CD14-positive monocyte (primary cell): ENCODE measurements around the gene DDX60. TPM values are rescaled to one million over a fixed set of nuclear protein-coding genes. Genes with fewer than 3 reads are reported as not detected.
"Not testable (repeated sequence)": the region's sequence is repeated elsewhere in the genome, so short reads cannot be mapped to it uniquely, and the experiment has no call there.

Experiments used
- DNase-seq, 3 donors: peaks; one replicate each; pipeline ENCODE4 v3.0.0-alpha.2; 2011 to 2022
- H2AFZ ChIP-seq: 2 replicates; pipeline ENCODE4 v1.6.0; 2012; ENCODE audit warnings: mild to moderate bottlenecking, low read depth, low read length, inconsistent platforms; ENCODE audit not compliant: insufficient read depth, poor library complexity, severe bottlenecking
- H3K27ac ChIP-seq, 2 donors: 1 replicate in 1 of 2; 2 replicates in 1 of 2; pipeline ENCODE4 v1.5.1; 2012 to 2013; ENCODE audit warnings: low read length in 2 of 2, control low read depth in 1 of 2, inconsistent platforms in 1 of 2, low read depth in 1 of 2, mild to moderate bottlenecking in 1 of 2
- H3K27me3 ChIP-seq, 2 donors: one replicate each; pipeline versions ENCODE4 v1.6.0 to v1.6.1; 2011 to 2013; ENCODE audit warnings: low read length in 2 of 2; ENCODE audit not compliant: control insufficient read depth in 2 of 2, insufficient read depth in 2 of 2
- H3K36me3 ChIP-seq, 2 donors: replicated peaks in 1 of 2; 1 replicate in 1 of 2; 2 replicates in 1 of 2; pipeline versions ENCODE4 v1.5.1 to v1.6.1; 2012 to 2013; ENCODE audit warnings: low read length in 2 of 2, control low read depth in 1 of 2, inconsistent platforms in 1 of 2, mild to moderate bottlenecking in 1 of 2; ENCODE audit not compliant: insufficient read depth in 2 of 2, control insufficient read depth in 1 of 2
- H3K4me1 ChIP-seq, 2 donors: 1 replicate in 1 of 2; 2 replicates in 1 of 2; pipeline versions ENCODE4 v1.5.1 to v1.6.1; 2012 to 2013; ENCODE audit warnings: low read length in 2 of 2, control low read depth in 1 of 2, inconsistent platforms in 1 of 2, mild to moderate bottlenecking in 1 of 2, moderate library complexity in 1 of 2; ENCODE audit not compliant: insufficient read depth in 2 of 2, control insufficient read depth in 1 of 2
- H3K4me2 ChIP-seq: replicated peaks from 2 replicates; pipeline ENCODE3; 2012; ENCODE audit warnings: low read length, moderate library complexity, mild to moderate bottlenecking; ENCODE audit not compliant: poor library complexity, severe bottlenecking; ENCODE audit errors: extremely low read depth
- H3K4me3 ChIP-seq, 3 experiments: fragments of 200-600 bp in 1 of 3; sonication (generic) in 1 of 3; replicated peaks in 1 of 3; 1 replicate in 2 of 3; 2 replicates in 1 of 3; pipeline ENCODE4 v1.5.1; 2011 to 2013; ENCODE audit warnings: low read length in 3 of 3, mild to moderate bottlenecking in 3 of 3, control low read depth in 2 of 3, low read depth in 2 of 3, inconsistent platforms in 1 of 3, moderate library complexity in 1 of 3
- H3K79me2 ChIP-seq: 2 replicates; pipeline ENCODE4 v1.6.0; 2012; ENCODE audit warnings: mild to moderate bottlenecking, control low read depth, inconsistent platforms, low read length, moderate library complexity; ENCODE audit not compliant: insufficient read depth
- H3K9ac ChIP-seq: 2 replicates; pipeline ENCODE4 v1.6.0; 2017; ENCODE audit warnings: low read length, mild to moderate bottlenecking; ENCODE audit not compliant: insufficient read depth, poor library complexity, severe bottlenecking
- H3K9me3 ChIP-seq, 2 donors: replicated peaks in 1 of 2; 1 replicate in 1 of 2; 2 replicates in 1 of 2; pipeline versions ENCODE4 v1.5.1 to v1.6.1; 2012 to 2013; ENCODE audit warnings: low read length in 2 of 2, control low read depth in 1 of 2; ENCODE audit not compliant: control insufficient read depth in 1 of 2, insufficient read depth in 1 of 2
- H4K20me1 ChIP-seq: 2 replicates; pipeline ENCODE4 v1.6.0; 2012; ENCODE audit warnings: mild to moderate bottlenecking, low read length, control low read depth, moderate library complexity; ENCODE audit not compliant: insufficient read depth
- H3K27ac Mint-ChIP-seq, 7 donors: one replicate each; pipeline ENCODE4 v1.8.0; 2020; ENCODE audit warnings: mild to moderate bottlenecking in 7 of 7, mixed read lengths in 7 of 7, moderate library complexity in 6 of 7, inconsistent platforms in 2 of 7
- H3K27me3 Mint-ChIP-seq, 3 donors: one replicate each; pipeline ENCODE4 v1.8.0; 2021 to 2022; ENCODE audit warnings: low read depth in 3 of 3, mild to moderate bottlenecking in 3 of 3, mixed read lengths in 3 of 3, moderate library complexity in 3 of 3, inconsistent platforms in 1 of 3
- H3K36me3 Mint-ChIP-seq, 2 donors: one replicate each; pipeline ENCODE4 v1.8.0; 2020; ENCODE audit warnings: mixed read lengths in 2 of 2, inconsistent platforms in 1 of 2, mild to moderate bottlenecking in 1 of 2
- H3K4me1 Mint-ChIP-seq: one replicate; pipeline ENCODE4 v1.8.0; 2020; ENCODE audit warnings: mild to moderate bottlenecking, mixed read lengths
- H3K4me3 Mint-ChIP-seq, 2 donors: one replicate each; pipeline ENCODE4 v1.8.0; 2020; ENCODE audit warnings: mild to moderate bottlenecking in 2 of 2, mixed read lengths in 2 of 2, moderate library complexity in 1 of 2
- H3K9me3 Mint-ChIP-seq, 7 donors: one replicate each; pipeline ENCODE4 v1.8.0; 2020 to 2022; ENCODE audit warnings: mixed read lengths in 7 of 7, mild to moderate bottlenecking in 6 of 7, moderate library complexity in 6 of 7, inconsistent platforms in 2 of 7
- CTCF ChIP-seq: fragments of 200-600 bp; IDR thresholded peaks from one replicate; pipeline ENCODE4 v1.8.0; 2022; ENCODE audit warnings: antibody characterized with exemption, mild to moderate bottlenecking
- WGBS: methylation state at CpG from one replicate; pipeline ENCODE4 v1.1.5; 2013; ENCODE audit warnings: missing lambda C conversion rate; ENCODE audit not compliant: insufficient coverage; 5-methylcytosine and 5-hydroxymethylcytosine counted together
- intact Hi-C, 2 donors: fragments of 100-400 bp; cut with micrococcal nuclease; formaldehyde crosslinking; loops; one replicate each; pipeline versions ENCODE4 v1.15.0 to v1.15.1; 2023
- polyA plus RNA-seq, 3 donors: library from polyadenylated mRNA; depleted of rRNA in 1 of 3; unstranded in 2 of 3; stranded (reverse) in 1 of 3; fragments of 300-500 nt in 2 of 3; fragments of >200 nt in 1 of 3; fragmentation: Illumina TruSeq in 2 of 3; gene quantifications; 1 replicate in 2 of 3; 2 replicates in 1 of 3; pipeline ENCODE4 v1.2.3, GENCODE V29; 2012 to 2021

DDX60 gene
- polyA plus RNA-seq, 3 donors = 7.0 to 12.2 (median 8.6) TPM

GRCh38 chr4:168293386-168293975 lies 25.1 kb downstream of the DDX60 start:
- DNase-seq = no peak
- Mint-ChIP-seq H3K36me3 (peaks cover 34 to 55% of the 10 kb centered on the region in 2 donors), H3K4me3 (no peak overlapping the region), H3K27me3 (no peaks in the 10 kb centered on the region), H3K9me3 (peaks cover 0 to 2% (median 0%) of the 10 kb centered on the region in 7 donors), H3K27ac (no peak overlapping the region), H3K4me1 (peaks cover 2% of the 10 kb centered on the region)
- 100% methylated on average over 1 of the region's 3 CpGs for WGBS
- no peak overlapping the region for H3K4me3 ChIP-seq
- no peaks in the 10 kb centered on the region for H3K9me3 ChIP-seq
- no peaks in the 10 kb centered on the region for H3K27me3 ChIP-seq
- no peak overlapping the region for H3K4me2 ChIP-seq
- H3K36me3 ChIP-seq = peaks cover 13 to 55% of the 10 kb centered on the region in 2 donors
- no peak overlapping the region for H3K27ac ChIP-seq
- no peaks in the 10 kb centered on the region for H3K79me2 ChIP-seq
- H3K9ac ChIP-seq = no peak overlapping the region
- intact Hi-C loops = no loop called here
- no peak for TF ChIP-seq CTCF
- no peak overlapping the region for H2AFZ ChIP-seq
- no peaks in the 10 kb centered on the region for H4K20me1 ChIP-seq
- no peaks in the 10 kb centered on the region for H3K4me1 ChIP-seq

GRCh38 chr4:168291242-168291641 lies 27.3 kb downstream of the DDX60 start:
- H3K27me3 ChIP-seq = no peaks in the 10 kb centered on the region
- no peaks in the 10 kb centered on the region for H3K9me3 Mint-ChIP-seq
- peaks cover 27 to 43% of the 10 kb centered on the region in 2 donors for H3K36me3 Mint-ChIP-seq
- H3K4me3 ChIP-seq = no peak overlapping the region
- no peaks in the 10 kb centered on the region for H3K9me3 ChIP-seq
- WGBS = no CpG with 5 or more reads among the region's 1 CpG
- DNase-seq = no peak
- H3K4me3 Mint-ChIP-seq = no peak overlapping the region
- no peaks in the 10 kb centered on the region for H4K20me1 ChIP-seq
- H3K36me3 ChIP-seq = peaks cover 11 to 69% of the 10 kb centered on the region in 2 donors
- H3K27ac Mint-ChIP-seq = no peak overlapping the region
- no peak overlapping the region for H3K27ac ChIP-seq
- H3K4me2 ChIP-seq = no peak overlapping the region
- intact Hi-C loops = no loop called here
- H3K27me3 Mint-ChIP-seq = no peaks in the 10 kb centered on the region
- H3K9ac ChIP-seq = no peak overlapping the region
- H3K79me2 ChIP-seq = no peaks in the 10 kb centered on the region
- H2AFZ ChIP-seq = no peak overlapping the region
- no peaks in the 10 kb centered on the region for H3K4me1 ChIP-seq
- H3K4me1 Mint-ChIP-seq = peaks cover under 1% of the 10 kb centered on the region
- TF ChIP-seq CTCF = no peak

GRCh38 chr4:168285850-168286249 lies 32.7 kb downstream of the DDX60 start:
- H4K20me1 ChIP-seq, H3K27me3 Mint-ChIP-seq, H3K4me1 ChIP-seq, H3K9me3 ChIP-seq, H3K27ac ChIP-seq, H3K4me1 Mint-ChIP-seq, intact Hi-C loops, H3K4me3 ChIP-seq, H3K27ac Mint-ChIP-seq, DNase-seq, H3K4me3 Mint-ChIP-seq, H3K9me3 Mint-ChIP-seq, H3K79me2 ChIP-seq, H3K4me2 ChIP-seq, H3K27me3 ChIP-seq, H2AFZ ChIP-seq, H3K9ac ChIP-seq: not testable (repeated sequence)
- H3K36me3 ChIP-seq = peaks cover 3 to 49% of the 10 kb centered on the region in 2 donors
- peaks cover 35 to 42% of the 10 kb centered on the region in 2 donors for H3K36me3 Mint-ChIP-seq
- WGBS = no CpG with 5 or more reads among the region's 1 CpG
